ENCODE data around the gene BCAS3.
A peak's percentile ranks its signal among the peaks of the same experiment; 100 is the strongest.

BCAS3 gene

GRCh38 chr17:61393550-61393903 is 715.9 kb downstream of the BCAS3 start:
- no peak for DNase-seq

DNA sequence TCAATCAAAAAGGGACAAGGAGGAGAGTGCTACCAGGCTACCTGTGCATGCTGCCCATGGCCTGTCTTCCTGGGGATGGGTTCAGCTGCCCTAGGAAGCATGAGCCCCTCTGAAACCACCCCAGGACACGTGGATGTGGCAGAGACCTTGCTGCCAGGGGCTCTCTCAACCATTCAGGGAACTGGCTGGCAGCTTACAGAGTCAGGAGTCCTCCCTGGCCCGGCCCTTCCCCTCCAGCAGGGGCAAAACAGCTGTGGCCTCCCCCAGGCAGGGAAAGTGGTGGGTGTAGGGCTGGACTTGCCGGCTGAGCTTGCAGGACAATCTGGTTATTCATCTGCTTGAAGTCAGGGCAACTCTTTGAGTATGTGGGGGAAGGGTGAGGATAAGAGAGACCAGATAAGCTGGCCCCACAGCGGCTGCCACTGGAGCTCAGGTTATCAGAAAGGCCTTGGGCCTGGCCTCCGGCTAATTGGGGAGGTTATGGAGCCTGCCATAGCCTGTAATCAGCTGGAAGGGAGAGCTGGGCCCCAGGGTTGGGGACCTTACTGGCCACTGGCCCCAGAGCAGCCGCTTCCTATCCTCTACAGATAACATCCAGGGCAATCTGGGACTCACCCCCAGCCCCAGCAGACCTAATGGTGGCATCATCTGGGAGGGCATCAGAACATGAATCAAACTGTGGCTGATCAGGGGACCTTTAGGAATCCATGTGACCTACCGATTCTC is 716.4 kb downstream of the BCAS3 start:
- DNase-seq = peak in 2 of 3 donors; percentile 43 to 47

GRCh38 chr17:61394630-61395408 is 717.2 kb downstream of the BCAS3 start:
- no peak for DNase-seq

DNA sequence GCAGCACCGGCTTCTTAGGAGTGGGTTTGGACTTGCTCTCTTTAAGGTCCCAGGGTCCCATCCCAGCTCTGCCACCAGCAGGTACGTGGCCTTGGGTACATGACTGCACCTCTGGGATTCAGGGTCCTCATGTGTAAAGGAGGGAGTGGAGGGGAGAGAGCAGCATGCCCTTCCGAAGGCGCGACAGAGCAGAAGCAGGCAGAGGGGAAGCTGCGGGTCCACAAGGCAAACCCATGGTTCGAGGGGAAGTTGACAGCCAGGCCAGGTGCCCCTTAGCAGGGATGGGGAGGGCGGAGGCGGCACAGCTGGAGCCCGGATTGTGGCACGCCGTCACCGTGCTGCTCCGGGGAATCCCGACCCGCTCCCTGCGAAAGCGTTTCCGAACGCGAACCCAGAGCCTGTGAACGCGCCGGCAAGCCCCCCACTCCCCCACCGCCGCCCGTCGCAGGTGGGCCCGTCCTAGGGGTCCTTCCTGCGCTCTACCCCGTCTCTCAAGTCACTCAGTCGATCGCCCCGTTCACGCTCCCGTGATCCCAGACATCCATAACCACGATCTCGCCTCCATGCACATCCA is 717.8 kb downstream of the BCAS3 start:
- DNase-seq = no peak

DNA sequence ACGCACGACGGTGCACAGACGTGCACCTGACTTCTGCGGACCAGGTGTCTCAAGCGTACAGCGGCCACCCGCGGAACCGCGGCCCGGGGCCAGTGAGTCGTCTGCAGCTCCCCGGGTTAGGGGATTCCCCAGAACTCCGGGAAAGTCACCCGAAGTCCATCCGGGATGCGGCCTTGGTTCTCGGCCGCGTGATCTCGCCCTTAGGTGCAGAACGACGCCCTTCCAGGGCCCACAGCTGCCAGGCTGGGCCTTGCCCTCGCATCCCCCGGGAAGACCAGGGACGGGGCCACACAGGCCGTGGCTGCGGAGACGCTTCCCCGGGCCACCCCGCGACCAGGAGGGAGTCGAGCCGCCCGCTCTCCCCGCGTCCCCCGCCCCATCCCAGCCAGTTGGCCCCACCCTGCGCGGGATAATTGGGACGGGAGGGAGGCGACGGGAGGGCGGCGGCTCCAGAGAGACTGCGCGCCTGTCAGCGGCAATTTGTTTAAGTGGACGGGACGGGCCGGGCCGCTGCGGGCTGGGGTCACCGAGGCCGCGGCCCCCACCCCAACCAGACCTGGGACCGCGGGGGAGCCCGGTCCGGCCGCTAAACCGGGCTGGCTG is 718.4 kb downstream of the BCAS3 start:
- no peak for DNase-seq

DNA sequence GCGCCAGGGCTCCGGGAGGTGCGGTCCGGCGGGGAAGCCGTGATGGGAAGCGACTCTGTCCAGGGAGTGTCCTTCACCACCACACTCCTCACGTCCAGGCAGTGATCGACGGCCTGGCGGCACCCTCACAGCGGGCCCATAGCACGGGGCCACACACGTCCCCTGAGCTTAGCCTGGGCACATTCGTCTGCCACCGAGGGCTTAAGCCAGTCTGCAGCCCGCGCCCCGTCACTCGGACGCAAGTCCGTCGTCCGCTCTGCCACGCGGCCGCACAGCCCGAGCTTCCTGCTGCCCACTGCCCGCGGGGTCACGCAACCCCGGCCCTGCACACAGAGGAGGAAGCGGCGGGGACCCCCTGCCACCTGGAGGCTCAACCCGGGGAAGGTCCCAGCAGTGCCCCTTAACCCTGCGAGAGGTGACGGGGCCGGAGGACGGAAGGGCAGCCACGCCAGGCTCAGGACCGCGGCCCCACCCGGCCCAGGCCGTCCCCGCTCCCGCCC is 719.0 kb downstream of the BCAS3 start:
- DNase-seq = no peak

DNA sequence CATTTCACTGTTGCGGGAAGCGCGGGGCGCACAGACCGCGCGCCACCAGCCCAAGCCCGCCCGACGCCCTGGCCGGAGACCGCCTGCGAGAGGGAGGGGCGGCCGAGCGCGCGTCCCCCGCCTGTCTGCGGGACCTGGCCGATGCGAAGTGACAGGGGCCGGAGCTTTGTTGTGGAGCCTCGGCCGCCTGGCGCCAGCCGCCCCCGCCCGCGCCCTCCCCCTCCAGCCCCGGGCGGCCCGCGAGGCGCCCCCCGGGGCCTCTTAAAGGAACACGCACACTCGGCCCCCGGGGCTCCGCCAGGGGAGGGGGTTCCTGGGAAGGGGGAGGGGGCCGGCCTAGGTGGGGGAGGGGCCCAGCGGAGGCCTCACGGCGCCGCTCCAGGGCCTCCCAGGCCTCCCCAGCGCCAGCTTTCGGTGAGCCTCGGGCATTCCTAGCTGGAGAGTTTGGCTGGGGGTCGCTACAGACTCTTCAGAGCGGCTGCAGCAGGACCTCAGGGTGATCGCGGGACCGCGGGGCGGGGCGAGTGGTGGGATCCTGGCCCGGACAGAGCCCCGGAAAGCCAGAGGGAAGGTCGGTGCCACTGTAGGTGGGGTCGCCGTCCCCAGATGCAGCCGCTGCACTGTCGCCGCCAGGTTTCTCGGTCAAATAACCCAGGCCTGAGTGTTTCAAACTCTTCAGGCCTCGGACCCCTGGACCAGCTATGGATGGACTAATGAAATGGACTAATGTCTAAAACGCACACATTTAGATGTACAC is 719.6 kb downstream of the BCAS3 start:
- DNase-seq = no peak

DNA sequence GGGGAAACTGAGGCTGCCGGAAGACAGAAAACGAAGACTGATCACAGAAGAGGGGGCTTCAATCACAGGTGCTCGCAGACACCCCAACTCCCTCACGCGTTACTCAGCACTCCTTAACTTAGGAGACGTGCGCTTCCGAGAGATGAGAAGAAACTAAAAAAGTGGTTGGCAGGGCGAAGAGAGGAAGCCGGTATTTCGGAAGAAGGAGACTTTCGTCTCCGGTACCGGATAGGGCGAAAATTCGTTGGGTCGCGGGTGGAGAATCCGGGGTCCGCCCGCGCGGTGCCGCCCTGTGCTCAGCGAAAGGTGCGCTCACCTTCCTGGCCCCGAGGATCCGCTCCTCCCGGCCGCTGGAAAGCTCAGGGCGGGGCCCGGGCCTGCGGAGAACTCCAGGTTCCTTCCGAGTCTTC is 721.1 kb downstream of the BCAS3 start:
- no peak for DNase-seq

DNA sequence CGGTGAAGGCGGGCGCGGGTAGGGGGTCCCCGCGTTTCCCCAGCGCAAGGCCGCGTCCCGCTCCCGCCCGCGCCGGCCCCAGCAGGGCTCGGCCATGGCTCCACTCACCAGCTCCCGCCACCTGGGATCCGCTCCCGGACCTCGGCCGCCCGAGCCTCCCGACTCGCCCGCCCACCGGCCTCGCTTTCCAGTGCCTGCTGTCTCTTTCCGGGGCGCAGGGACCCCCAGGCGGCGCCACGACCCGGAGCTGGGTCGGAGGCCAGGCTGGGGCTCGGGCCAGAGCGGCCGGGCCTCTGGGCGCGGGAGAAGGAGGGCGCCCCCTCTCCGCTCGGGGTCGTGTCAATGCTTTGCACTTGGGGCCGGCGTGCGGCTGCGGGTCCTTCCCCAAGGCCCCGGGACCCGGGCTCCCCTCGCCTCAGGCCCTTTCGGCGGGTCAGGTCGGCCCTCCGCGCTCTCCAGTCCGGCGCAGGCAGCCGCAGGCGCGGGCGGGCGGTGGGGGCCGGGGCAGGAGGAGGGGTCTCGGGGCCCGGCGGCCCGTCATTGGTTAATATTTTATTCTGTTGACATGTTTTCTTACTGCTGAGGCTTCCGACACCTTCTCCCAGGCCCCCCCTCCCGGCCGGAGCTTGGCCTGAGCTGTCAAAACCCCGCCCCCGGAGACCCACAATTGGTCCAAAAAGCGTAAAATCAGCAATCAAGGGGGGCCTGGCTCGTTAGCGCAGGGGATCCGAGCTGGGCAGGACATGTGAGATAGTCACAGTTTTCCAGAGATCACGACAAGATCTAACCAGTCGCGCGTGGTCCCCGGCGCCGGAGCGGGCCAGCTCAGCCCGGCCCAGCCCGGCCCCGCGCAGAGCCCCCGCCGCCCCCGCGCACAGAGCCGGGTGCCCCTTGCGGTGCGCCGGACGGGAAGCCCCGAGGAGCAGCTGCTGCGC is 721.7 kb downstream of the BCAS3 start, which contains the start of gene TBX2:
TBX2 (plus strand) TSS at position 713 of the 935 bp plus-strand sequence. CDS start 334 bp downstream, outside the sequence.
- peak in 1 of 3 donors; percentile 38 for DNase-seq

- peak; percentile 62 to 85 (median 71) for DNase-seq
Observed at GRCh38 chr17:61400066-61400716, 722.5 kb downstream of the BCAS3 start.

DNA sequence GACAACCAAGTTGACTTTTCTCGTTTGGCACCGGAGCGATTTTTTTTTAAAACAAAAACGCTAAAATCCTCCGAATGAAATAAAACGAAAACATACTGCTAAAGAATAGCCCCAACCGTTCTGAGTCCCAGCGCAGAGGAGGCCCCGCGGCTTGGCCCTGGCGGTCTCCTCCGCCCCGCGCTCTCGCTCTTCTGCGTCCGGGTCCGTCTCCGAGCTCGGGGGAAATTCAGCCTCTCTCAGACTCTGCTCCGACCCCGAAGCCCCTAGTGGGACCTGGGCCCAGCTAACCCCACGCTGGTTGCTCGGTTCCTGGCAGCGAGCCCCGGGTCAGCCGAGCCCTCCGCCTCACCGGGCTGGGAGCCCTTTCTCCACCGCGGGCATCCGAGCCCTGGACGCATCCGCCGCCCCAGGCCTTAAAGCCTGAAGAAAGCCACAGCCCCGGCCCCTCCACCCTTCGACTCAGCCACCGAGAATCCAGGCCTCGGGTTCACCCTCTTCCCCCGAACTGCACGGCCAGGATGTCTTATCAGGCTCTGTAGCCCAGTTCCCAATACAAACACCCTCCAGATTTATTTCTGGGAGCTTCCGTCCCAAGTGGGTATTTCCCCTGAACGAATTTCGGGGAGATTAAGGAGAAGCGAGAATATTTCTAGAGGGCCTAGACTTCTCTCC is 723.2 kb downstream of the BCAS3 start:
- DNase-seq = no peak

- DNase-seq = no peak
Observed at GRCh38 chr17:61401389-61402072, 723.9 kb downstream of the BCAS3 start.

DNA sequence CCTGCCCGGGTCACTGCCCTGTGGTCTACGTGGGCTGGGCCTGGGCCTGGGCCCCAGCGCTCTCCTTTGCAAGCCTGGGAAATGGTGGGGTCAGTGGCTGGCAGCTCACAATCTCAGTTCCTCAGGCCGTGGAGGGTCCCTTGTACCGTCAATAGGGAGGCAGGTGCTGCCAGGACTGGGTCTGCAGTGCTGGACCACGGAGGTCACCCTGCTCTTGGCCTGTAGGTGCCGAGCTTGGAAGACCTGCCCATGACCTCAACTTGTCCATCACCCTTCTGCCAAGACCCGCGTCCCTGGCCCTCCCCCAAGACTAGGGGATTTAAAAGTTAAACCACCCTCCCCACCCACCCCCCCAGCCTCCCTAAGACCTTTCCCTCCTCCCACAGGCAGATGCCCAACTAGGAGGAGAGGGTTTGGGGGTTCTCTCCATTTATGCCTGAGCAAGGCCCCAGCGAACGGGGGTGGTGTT is 724.5 kb downstream of the BCAS3 start:
- DNase-seq = no peak

GRCh38 chr17:61402978-61403800 is 725.5 kb downstream of the BCAS3 start:
- no peak for DNase-seq

- DNase-seq = no peak
Observed at GRCh38 chr17:61403801-61404662, 726.4 kb downstream of the BCAS3 start.

DNA sequence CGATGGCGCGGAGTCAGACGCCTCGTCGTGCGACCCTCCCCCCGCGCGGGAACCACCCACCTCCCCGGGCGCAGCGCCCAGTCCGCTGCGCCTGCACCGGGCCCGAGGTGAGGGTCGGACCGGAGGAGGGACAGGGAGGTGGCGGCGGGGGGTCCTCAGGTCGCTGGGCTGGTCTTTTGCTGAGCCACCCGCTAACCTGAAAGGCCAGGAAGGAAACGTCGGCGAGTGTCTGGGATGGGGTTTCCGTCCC is 726.9 kb downstream of the BCAS3 start:
- no peak for DNase-seq

- peak in 1 of 3 donors; percentile 47 for DNase-seq
Observed at GRCh38 chr17:61404913-61405685, 727.4 kb downstream of the BCAS3 start.

Measured in suppressor macrophage treated with lipopolysaccharide for 1 hour (primary cell).